ENCODE measurements around the gene KIF2C.
A peak's percentile ranks its signal among the peaks of the same experiment; 100 is the strongest.
"Not testable (repeated sequence)": the region's sequence is repeated elsewhere in the genome, so short reads cannot be mapped to it uniquely, and the experiment has no call there.

KIF2C gene

GRCh38 chr1:44776730-44777068 lies 37.1 kb downstream of the KIF2C start:
- no peak for DNase-seq

GRCh38 chr1:44777547-44777946 lies 37.9 kb downstream of the KIF2C start:
- DNase-seq = no peak

GRCh38 chr1:44777969-44778635 lies 38.5 kb downstream of the KIF2C start:
- DNase-seq = no peak

GRCh38 chr1:44778705-44779576 lies 39.3 kb downstream of the KIF2C start:
- no peak for DNase-seq

GRCh38 chr1:44780583-44781121 lies 41.0 kb downstream of the KIF2C start:
- no peak for DNase-seq

- DNase-seq = no peak
Observed at GRCh38 chr1:44783697-44784093, 44.1 kb downstream of the KIF2C start.

- no peak for DNase-seq
Observed at GRCh38 chr1:44784094-44785028, 44.7 kb downstream of the KIF2C start.

- no peak for DNase-seq
Observed at GRCh38 chr1:44785029-44785380, 45.4 kb downstream of the KIF2C start.

GRCh38 chr1:44785501-44786137 lies 46.0 kb downstream of the KIF2C start:
- DNase-seq = no peak

- DNase-seq = peak; percentile 84
Observed at GRCh38 chr1:44786138-44786840, 46.7 kb downstream of the KIF2C start.

GRCh38 chr1:44786841-44787426 lies 47.3 kb downstream of the KIF2C start:
- no peak for DNase-seq

GRCh38 chr1:44787506-44787905 lies 47.9 kb downstream of the KIF2C start:
- DNase-seq = no peak

- no peak for DNase-seq
Observed at GRCh38 chr1:44788120-44788860, 48.7 kb downstream of the KIF2C start, which contains the start of gene BEST4. Gene BEST4, minus strand, starts transcription at chr1:44788170. Its CDS starts 465 bp downstream, at chr1:44787705.

GRCh38 chr1:44790968-44791801 lies 51.5 kb downstream of the KIF2C start:
- no peak for DNase-seq

GRCh38 chr1:44792736-44793502 lies 53.3 kb downstream of the KIF2C start:
- DNase-seq = no peak

- not testable (repeated sequence) for DNase-seq
Observed at GRCh38 chr1:44797886-44798285, 58.2 kb downstream of the KIF2C start.

- no peak for DNase-seq
Observed at GRCh38 chr1:44798481-44799365, 59.1 kb downstream of the KIF2C start.
